NCI-H146 (cell line): Measurements from ENCODE around the gene ZNF141.
A peak's percentile ranks its signal among the peaks of the same experiment; 100 is the strongest.
"Not testable (repeated sequence)": the region's sequence is repeated elsewhere in the genome, so short reads cannot be mapped to it uniquely, and the experiment has no call there.

Experiments used
- DNase-seq: peaks from one replicate; lab custom pipeline; 2025; lab: John Stamatoyannopoulos, UW

Gene ZNF141

DNA sequence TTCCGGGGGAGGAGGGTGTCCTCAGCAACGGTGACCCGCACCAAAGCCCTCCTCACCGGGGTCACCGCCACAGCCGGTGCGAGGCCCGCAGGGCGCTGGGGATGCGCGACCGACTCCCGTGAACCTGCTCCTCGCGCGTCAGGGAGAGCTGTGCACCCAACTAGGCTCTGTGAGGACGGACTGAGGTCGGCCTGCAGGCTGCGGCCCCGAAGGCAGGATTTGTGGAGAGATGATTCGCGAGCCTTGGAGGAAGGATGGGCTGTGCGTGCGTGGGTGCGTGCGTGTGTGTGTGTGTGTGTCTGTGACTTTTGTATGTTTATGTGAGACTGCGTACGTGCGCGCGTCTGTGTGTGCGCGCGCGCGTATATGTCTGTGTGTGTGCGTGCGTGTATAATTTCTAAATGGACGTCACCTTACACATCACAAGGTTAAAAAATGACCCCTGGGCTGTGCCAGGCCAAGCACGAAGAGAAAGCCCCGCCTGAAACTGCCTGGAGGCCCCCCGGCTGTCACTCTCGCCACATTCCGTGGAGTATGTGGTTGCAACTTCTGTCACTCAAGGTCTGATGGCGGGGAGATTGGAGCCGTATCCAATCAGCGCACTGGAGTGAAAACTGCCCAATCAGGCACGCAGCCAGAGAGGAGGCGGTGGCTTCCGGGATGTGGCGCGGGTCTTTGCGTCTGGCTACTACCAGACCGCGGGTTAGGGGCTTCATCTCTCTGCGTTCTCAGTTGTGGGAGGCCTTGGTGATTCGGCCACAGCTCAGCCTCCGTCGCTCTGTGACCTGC, at the start of gene ZNF141:
Gene ZNF141, plus strand, starts transcription at position 672 of the 789 bp plus-strand sequence. CDS start 170 bp downstream, outside the sequence.
- peak; percentile 97 for DNase-seq

DNA sequence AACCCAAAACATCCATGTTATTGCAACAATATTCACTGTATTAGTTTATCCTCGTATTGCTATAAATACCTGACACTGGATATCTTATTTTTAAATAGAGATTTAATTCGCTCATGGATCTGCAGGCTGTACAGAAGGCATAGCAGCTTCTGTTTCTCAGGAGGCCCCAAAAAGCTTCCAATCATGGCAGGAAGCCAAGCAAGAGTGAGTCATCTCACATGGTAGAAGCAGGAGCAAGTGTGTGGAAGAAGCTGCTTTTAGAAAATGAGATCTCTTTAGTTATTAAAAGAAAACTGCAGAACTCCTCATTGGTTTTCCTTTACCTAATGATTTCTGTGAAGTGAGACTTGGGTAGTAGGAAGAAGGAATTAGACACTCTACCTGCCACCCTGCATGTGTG, 48.7 kb upstream of the ZNF141 start:
- no peak for DNase-seq

DNA sequence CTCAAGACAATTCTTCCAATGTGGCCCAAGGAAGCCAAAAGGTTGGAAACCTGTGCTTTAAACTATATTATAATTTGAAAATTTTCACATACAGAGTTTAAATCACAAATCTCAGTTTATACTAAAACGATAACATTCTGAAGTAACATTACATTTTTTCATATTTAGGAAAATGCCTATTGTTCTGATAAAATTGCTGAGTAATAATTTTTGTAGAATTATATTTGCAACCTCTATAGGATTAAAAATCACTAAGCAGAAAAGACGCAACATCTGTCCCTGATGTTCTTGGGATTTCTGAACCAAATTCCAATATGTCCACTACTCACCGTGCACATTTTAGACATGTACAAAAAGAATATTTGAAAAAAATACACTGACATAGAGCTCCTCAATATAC, 42.9 kb upstream of the ZNF141 start:
- DNase-seq, result no peak

DNA sequence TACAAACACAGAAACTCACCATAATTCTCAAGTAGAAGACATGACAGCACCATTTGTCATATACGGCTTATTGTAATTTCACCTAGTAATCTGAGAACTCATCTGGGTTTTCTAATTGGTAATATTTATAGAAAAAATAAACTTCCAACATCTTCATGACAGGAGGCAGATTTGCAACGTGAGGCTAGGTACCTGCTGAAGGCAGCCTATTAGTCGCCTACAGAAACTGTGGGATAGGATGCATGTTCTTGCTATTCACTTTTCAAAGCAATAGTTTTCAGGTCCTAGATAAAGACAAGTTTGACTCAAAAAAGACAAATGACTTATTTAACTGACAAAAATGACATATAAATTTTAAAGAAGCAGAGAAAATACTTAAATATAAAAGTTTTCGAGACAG, 35.2 kb upstream of the ZNF141 start:
- DNase-seq, result no peak

DNA sequence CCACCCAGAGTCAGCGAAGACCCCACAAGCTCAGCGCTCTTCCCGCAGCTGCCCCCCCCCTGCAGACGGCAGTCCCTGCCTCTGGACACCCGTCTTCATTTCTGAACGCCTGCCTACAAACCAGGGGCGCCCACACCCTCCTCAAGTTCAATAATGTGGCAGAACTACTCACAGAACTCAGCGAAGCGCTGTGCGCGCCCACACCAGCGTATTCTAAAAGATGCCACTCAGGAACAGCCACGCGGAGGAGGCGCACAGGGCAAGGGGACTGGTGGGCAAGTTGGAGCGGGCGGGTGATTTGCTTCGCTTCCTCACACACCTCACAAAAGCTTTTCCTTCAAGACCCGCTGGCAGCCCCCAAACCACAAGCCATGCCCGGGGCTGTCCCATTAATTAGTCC, 33.1 kb upstream of the ZNF141 start:
- not testable (repeated sequence) for DNase-seq

DNA sequence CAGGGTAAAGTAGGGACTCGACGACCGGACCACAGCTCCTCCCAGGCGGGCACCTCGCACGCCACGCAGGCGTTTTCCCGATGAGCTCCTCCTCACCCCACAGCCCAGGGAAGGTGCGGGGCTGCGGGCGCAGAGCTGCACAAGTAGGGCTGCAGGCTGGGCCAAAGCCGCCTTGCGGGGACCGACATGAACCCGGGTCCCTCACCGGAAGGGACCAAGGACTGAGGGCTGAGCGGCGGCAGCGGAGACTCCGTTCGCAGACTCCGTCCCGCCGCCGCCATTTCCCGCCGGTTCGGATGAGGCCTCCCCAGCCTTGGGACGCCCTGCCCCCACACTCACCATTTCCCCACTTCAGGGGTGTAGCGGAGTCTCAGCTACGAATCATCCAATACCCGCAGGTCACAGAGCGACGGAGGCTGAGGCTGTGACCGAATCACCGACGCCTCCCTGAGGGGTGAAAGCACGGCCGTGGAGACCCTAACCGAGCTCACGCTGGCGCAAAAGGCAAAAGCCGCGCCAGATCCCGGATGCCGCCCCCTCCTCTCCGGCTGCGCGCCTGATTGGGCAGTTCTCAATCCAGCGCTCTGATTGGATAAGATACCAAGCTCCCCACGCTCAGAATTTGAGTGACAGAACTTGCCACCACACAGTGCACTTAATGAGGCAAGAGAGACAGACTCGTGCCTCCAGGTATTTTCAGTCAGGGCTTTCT, 32.5 kb upstream of the ZNF141 start, which contains the start of gene ZNF732:
Gene ZNF732, minus strand, starts transcription at position 506 of the 712 bp plus-strand sequence. Its CDS starts 164 bp downstream, at position 342.
- DNase-seq, result no peak

DNA sequence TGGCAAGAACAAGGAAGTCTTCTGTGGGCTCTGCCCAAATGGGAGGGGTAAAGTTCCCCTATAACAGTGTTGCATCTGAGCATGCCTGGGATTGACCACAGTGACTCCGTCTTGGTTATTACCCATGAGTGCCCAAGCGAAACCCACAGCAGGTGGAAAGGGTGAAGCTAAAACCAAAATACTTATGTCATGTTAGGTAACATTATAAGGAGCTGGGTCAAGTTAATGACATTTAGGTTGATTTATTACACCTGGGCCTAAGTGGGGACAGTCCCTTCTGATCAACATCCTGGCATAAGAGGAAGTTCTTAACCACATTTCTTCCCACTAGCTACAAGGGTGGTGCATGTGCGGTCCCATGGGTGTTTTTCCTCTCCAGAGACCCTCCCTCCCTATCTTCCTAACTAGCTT, 31.1 kb upstream of the ZNF141 start:
- DNase-seq, result no peak

DNA sequence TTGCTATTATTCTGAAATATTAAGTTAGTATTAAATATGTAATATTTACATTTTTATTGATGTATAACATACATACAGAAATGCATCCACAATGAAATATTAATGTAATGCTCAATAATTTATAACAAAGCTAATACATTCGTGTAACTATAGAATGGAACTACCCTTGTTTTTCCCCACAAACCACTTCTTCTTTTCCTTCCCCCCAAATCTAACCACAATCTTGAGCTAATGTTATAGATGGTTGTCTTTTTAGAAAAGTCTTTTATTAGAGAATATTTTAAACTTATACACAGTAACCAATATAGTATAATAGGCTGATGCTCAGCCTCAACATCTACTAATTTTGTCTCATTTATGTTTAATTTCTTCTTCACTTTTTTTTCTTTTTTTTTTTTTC, 27.8 kb upstream of the ZNF141 start:
- DNase-seq, result no peak

DNA sequence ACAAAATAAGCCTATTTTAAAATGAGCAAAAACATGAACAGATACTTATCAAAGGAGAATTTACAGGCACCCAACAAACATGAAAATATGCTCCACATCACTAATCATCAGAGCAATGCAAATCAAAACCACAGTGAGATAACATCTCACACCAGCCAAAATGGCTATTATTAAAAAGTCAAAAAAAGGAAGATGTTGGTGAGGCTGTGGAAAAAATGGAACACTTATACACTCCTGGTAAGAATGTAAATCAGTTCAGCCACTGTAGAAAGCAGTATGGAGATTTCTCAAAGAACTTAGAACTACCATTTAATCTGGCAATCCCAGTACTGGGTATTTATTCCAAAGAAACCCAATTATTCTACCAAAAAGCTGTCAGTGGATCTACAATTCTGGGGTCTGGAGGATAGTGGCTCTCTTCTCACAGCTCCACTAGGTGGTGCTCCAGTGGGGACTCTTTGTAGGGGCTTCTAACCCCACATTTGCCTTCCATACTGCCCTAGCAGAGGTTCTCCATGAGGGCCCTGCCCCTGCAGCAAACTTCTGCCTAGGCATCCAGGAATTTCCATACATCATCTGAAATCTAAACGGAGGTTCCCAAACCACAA, 23.2 kb upstream of the ZNF141 start:
- DNase-seq, result no peak

DNA sequence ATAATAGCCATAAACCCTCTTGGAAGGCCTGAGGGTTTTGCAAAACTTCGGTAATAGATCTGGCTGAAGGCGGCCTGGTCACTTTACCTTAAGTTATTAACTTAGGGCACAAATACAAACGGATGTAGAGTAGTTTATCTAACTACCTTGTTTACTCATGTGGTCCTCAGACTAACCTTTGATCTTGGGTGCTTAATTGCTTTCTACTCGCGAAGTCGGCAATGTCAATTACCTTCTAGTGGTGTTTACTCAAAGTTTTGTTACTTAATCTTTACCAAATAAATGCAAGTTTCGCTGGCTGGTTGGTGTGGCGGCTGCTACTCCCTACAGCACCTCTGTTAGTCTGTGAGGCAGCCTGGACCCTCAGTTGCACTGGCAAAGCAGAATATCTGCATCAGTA, 8.9 kb upstream of the ZNF141 start:
- DNase-seq, result no peak

DNA sequence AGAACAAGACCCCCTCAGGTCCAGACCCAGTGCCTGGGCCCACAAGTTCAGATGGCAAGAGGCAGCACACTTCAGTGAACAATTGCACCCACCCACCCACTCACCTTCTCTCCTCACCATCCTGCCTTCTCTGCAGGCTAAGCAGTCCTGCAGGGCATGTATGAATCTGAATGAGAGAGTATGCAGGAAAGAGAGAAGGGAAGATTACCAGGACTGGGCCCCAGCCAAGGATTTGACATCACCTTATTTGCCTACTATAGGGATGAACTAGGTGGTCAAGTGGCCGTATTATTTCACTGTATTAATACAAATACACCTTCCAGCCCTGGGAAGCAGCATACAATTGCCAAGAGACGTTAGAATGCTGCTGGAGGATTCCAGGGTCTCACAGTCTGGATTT, 2.1 kb upstream of the ZNF141 start:
- DNase-seq, result no peak

DNA sequence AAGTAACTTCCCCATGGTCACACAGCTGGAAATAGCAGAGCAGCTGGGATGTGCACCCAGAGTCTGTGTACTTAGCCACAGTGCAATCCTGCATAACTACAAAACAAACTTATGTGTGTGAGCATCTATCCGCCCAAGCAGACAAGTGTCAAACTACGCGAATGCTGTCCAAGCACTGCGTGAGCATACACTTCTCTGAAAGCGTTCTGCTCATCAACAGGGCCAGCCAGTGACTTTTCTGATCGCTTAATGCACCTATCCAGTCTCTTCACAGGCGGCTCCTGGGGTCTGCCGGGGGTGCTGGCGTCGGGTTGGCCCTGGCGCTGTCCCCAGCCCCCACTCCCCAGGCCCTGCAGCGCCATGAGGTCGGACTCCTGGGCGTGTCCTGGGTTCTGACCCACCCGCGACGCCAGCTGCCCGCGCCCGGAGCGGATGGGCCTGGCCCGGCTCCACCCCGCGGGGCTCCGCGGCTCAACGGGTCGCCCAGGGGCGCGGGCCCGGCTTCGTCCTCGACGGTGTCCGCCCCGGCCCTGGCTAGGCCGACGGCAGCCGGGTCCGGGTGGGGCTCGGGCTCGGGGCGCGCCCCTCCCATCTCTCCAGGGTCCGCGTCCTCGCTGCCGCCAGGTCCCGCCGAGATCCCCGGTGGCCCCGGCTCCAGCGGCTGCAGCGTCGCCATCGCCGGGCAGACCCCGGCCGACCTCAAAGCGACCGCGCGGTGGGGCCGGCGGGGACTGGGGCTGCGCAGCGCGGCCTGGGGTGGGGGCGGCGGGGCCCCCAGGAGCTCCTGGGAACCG, 1.3 kb upstream of the ZNF141 start:
- peak; percentile 51 for DNase-seq

DNA sequence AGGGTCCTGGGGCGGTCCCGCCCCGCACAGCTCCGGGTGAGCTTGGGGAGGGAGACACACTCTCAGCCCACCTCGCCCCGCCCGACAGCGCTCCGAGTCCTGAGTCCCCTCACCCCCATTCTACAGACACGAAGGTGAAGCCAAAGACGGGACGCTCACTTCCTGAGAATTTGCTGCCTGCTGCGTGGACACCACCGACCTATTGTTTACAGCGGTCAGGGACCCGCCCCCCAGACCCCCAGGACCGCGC, 796 bp upstream of the ZNF141 start:
- DNase-seq, result no peak

DNA sequence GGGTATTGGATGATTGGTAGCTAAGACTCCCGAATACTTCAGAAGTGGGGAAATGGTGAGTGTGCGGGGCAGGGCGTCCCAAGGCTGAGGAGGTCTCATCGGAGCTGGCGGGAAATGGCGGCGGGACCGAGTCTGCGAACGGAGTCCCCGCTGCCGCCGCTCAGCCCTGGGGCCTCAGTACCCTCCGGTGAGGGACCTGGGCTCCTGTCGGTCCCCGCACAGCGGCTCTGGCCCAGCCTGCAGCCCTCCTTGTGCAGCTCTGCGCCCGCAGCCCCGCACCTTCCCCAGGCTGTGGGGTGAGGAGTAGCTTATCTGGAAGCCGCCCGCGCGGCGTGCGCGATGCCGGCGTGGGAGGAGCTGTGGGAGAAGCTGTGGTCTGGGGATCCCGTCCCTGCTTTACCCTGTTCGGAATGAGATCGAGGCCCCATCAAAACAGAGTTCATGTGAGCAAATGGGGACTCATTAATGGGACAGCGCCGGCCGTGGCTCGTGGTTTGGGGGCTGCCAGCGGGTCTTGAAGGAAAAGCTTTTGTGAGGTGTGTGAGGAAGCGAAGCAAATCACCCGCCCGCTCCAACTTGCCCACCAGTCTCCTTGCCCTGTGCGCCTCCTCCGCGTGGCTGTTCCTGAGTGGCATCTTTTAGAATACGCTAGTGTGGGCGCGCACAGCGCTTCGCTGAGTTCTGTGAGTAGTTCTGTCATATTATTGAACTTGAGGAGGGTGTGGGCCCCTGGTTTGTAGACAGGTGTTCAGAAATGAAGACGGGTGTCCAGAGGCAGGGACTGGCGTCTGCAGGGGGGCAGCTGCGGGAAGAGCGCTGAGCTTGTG, 531 bp downstream of the ZNF141 start:
- DNase-seq, result peak; percentile 49

DNA sequence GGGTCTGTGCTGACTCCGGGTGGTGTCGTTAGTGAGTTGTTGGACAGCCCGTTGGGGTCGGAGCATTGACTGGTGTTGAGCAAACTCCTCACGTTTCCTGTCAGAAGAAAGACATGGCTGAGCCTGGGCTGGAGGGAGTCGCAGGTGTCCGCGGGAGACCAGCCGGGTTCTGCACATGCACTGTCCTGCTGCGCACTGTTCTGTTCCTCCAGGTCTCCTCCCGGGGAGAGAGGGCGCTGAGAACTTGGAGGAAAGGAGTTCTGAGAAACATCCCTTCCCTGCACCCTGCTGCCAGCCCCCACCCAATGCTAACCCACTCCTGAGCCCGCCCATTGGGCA, 1.1 kb downstream of the ZNF141 start:
- peak; percentile 37 for DNase-seq

DNA sequence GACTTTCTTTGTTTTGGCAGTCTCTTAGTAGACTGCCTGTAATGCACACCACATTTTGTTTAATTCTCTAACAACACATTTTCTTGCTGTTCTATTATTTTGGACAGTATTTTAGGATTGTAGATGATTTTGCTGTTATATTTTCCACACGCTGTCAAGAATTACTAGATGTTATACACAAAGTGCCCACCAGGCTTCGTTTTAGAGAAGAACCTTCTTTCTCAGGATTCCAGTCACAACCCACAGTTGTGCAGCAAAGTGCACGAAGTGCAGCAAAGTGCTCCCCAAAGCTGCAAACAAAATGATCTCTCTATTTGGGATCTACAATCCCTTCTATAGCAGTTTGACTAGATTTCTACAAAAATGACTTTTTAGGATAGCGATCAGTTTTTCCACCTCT, 2.4 kb downstream of the ZNF141 start:
- DNase-seq, result no peak

DNA sequence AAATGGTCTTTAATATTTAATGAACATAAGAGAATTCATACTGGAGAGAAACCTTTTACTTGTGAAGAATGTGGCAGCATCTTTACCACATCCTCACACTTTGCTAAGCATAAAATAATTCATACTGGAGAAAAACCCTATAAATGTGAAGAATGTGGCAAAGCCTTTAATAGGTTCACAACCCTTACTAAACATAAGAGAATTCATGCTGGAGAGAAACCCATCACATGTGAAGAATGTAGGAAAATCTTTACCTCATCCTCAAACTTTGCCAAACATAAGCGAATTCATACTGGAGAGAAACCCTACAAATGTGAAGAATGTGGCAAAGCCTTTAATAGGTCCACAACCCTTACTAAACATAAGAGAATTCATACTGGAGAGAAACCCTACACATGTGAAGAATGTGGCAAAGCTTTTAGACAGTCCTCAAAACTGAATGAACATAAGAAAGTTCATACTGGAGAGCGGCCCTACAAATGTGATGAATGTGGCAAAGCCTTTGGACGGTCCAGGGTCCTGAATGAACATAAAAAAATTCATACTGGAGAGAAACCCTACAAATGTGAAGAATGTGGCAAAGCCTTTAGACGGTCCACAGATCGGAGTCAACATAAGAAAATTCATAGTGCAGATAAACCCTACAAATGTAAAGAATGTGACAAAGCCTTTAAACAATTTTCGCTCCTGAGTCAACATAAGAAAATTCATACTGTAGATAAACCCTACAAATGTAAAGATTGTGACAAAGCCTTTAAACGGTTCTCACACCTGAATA, 35.6 kb downstream of the ZNF141 start:
- no peak for DNase-seq

DNA sequence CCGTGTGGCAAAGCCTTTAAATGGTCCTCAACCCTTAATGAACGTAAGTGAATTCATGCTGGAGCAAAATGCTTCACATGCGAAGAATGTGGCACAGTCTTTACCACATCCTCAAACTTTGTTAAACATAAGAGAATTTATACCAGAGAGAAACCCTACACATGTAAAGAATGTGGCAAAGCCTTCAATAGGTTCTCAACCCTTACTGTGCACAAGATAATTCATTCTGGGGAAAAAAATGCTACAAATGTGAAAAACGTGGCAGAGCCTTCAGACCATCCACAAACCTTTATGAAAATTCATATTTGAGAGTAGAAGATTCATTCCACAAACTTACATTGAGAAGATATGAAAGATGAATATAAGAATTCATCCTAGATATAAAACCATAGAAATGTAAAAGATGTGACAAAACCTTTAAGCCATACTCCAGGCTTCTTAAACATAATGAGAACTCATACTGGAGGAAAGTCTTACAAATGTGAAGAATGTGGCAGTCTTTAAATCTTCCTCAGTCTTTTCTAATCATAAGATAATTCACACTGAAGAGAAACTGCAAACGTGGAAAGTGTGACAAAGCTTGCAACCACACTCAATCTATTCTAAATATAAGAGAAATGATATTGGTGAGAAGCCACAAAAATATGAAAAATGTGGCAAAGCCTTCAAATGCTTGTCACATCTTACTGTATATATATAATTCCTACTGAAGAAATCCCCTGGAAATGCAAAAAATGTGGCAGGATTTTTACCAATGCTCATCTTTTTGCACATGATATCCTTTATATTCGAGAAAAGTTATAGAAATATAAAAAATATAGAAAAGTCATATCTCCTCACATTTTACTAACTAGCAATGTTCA, 36.9 kb downstream of the ZNF141 start:
- no peak for DNase-seq

DNA sequence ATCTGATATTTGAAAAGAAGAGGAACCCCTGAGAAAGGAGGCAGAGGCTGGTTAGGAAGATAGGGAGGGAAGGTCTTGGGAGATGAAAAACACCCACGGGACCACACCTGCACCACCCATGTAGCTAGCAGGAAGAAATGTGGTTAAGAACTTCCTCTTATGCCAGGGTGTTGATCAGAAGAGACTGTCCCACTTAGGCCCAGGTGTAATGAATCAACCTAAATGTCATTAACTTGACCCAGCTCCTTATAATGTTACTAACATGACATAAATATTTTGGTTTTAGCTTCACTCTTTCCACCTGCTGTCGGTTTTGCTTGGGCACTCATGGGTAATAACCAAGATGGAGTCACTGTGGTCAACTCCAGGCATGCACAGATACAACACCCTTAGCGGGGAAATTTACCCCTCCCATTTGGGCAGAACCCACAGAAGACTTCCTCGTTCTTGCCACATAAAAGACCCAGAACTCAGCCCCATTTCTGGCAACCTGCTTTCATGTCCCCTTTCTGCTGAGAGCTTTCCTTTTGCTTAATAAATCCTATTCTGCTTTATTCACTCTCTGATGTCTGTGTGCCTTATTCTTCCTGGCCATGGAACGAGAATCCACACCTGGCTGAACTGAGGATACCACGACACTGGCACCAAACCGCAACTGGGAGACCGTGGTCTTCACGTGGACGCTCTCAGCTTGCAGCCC, 46.8 kb downstream of the ZNF141 start:
- no peak for DNase-seq
